ENCODE results near the gene NCF2. TPM values are rescaled to one million over a fixed set of nuclear protein-coding genes. Genes with fewer than 3 reads are reported as not detected.

Gene NCF2
- total RNA-seq, 1 experiment from 2014 or later = 0.10 TPM

GRCh38 chr1:183577897-183578465 lies 12.3 kb downstream of the NCF2 start:
- H3K27ac ChIP-seq (ENCODE audit: low read length) = no peak overlapping the region
- H3K27me3 ChIP-seq (ENCODE audit: control insufficient read depth, insufficient read depth, low read length) = no peaks in the 10 kb centered on the region
- ChIA-PET CTCF (no interaction called here), POLR2A (no interaction called here)
- H3K4me1 ChIP-seq (ENCODE audit: control insufficient read depth, insufficient read depth, low read length) = no peaks in the 10 kb centered on the region
- TF ChIP-seq, protein P1, sequence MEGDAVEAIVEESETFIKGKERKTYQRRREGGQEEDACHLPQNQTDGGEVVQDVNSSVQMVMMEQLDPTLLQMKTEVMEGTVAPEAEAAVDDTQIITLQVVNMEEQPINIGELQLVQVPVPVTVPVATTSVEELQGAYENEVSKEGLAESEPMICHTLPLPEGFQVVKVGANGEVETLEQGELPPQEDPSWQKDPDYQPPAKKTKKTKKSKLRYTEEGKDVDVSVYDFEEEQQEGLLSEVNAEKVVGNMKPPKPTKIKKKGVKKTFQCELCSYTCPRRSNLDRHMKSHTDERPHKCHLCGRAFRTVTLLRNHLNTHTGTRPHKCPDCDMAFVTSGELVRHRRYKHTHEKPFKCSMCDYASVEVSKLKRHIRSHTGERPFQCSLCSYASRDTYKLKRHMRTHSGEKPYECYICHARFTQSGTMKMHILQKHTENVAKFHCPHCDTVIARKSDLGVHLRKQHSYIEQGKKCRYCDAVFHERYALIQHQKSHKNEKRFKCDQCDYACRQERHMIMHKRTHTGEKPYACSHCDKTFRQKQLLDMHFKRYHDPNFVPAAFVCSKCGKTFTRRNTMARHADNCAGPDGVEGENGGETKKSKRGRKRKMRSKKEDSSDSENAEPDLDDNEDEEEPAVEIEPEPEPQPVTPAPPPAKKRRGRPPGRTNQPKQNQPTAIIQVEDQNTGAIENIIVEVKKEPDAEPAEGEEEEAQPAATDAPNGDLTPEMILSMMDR (IDR thresholded peaks at IDR 0.05) = no peak
- no peak for TF ChIP-seq POLR2AphosphoS5 (IDR thresholded peaks at IDR 0.05; ENCODE audit: low read depth, low read length)
- no peak for TF ChIP-seq SIN3A (IDR thresholded peaks at IDR 0.05; ENCODE audit: borderline replicate concordance, insufficient read depth, low read depth, low read length)
- no peak for TF ChIP-seq REST (IDR thresholded peaks at IDR 0.05; ENCODE audit: insufficient read depth in 1 of 2, low read depth in 2 of 2, low read length in 1 of 2)
- no peak for TF ChIP-seq TCF7L2 (IDR thresholded peaks at IDR 0.05; ENCODE audit: low read depth, low read length)
- in situ Hi-C loops (cut with HindIII; ENCODE audit: low pct_unique_long_range_greater_than_20kb, low sequenced_read_pairs) = no loop called here
- no peaks in the 10 kb centered on the region for H3K9me3 ChIP-seq (ENCODE audit: control insufficient read depth, insufficient read depth, low read depth, low read length)
- DNase-seq (ENCODE audit: low read depth, low spot score) = no peak
- intact Hi-C loops (cut with micrococcal nuclease; ENCODE audit: unreplicated experiment) = no loop called here
- no peak for ATAC-seq
- no peaks in the 10 kb centered on the region for H3K36me3 ChIP-seq (ENCODE audit: control insufficient read depth, insufficient read depth, low read length)
- BruUV-seq (replicated peaks) = no TSS peak
- no peak overlapping the region for H3K4me3 ChIP-seq (ENCODE audit: low read depth in 2 of 2, low read length in 2 of 2)

DNA sequence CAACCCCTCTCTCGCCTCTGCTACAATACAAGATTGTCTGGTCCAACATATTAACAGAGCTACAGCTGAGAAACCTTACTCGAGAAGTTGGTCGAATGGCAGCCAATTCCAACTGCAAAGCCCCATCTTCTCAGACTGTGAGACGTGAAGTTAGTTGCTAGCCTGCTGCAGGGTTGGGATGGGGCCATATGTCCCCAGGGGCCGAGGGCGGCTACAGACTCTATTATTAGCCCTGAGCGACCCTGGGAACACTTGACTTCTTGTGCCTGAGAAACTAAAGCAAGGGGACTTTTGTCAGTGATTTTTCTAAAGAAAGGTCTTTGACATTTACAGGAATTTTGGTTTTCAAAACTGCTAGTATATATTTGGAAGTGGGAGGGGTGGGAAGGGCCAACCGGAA lies 13.7 kb downstream of the NCF2 start:
- intact Hi-C loops (cut with micrococcal nuclease; ENCODE audit: unreplicated experiment) = no loop called here
- H3K9me3 ChIP-seq (ENCODE audit: control insufficient read depth, insufficient read depth, low read depth, low read length) = no peaks in the 10 kb centered on the region

More for the DNA sequence above, 13.7 kb downstream of the NCF2 start:
- ChIA-PET POLR2A (no interaction called here), CTCF (no interaction called here)
- Histone ChIP-seq H3K4me3 (ENCODE audit: low read depth in 2 of 2, low read length in 2 of 2) (no peak overlapping the region), H3K4me1 (ENCODE audit: control insufficient read depth, insufficient read depth, low read length) (no peaks in the 10 kb centered on the region), H3K27ac (ENCODE audit: low read length) (no peak overlapping the region), H3K27me3 (ENCODE audit: control insufficient read depth, insufficient read depth, low read length) (no peaks in the 10 kb centered on the region), H3K36me3 (ENCODE audit: control insufficient read depth, insufficient read depth, low read length) (no peaks in the 10 kb centered on the region)
- DNase-seq (ENCODE audit: low read depth, low spot score) = no peak
- in situ Hi-C loops (cut with HindIII; ENCODE audit: low pct_unique_long_range_greater_than_20kb, low sequenced_read_pairs) = no loop called here
- no peak for ATAC-seq
- BruUV-seq (replicated peaks) = no TSS peak
- TF ChIP-seq REST (IDR thresholded peaks at IDR 0.05; ENCODE audit: insufficient read depth in 1 of 2, low read depth in 2 of 2, low read length in 1 of 2) (no peak), POLR2AphosphoS5 (IDR thresholded peaks at IDR 0.05; ENCODE audit: low read depth, low read length) (no peak), TCF7L2 (IDR thresholded peaks at IDR 0.05; ENCODE audit: low read depth, low read length) (no peak), SIN3A (IDR thresholded peaks at IDR 0.05; ENCODE audit: borderline replicate concordance, insufficient read depth, low read depth, low read length) (no peak)
- TF ChIP-seq, protein P1 (IDR thresholded peaks at IDR 0.05) = no peak

Measured in Panc1 (cell line).